ENCODE measurements around the gene TOMM7. TPM values are rescaled to one million over a fixed set of nuclear protein-coding genes. Genes with fewer than 3 reads are reported as not detected.
A peak's percentile ranks its signal among the peaks of the same experiment; 100 is the strongest.

Gene TOMM7
- total RNA-seq, 1 donor from 2014 or later, result 83.0 TPM

- DNase-seq (ENCODE audit: low read depth), result no peak
- TF ChIP-seq CTCF (conservative IDR thresholded peaks at IDR 0.05; ENCODE audit: low read depth, low read length), result no peak
- no peak overlapping the region for H3K4me3 ChIP-seq (ENCODE audit: low read depth, low read length)
Observed at GRCh38 chr7:22859641-22860290, 37.1 kb upstream of the TOMM7 start.

- DNase-seq (ENCODE audit: low read depth), result no peak
- no peak overlapping the region for H3K4me3 ChIP-seq (ENCODE audit: low read depth, low read length)
- no peak for TF ChIP-seq CTCF (conservative IDR thresholded peaks at IDR 0.05; ENCODE audit: low read depth, low read length)
Observed at GRCh38 chr7:22858640-22859561, 36.3 kb upstream of the TOMM7 start.

GRCh38 chr7:22858274-22858639, 35.6 kb upstream of the TOMM7 start:
- no peak for DNase-seq (ENCODE audit: low read depth)
- H3K4me3 ChIP-seq (ENCODE audit: low read depth, low read length), result no peak overlapping the region
- TF ChIP-seq CTCF (conservative IDR thresholded peaks at IDR 0.05; ENCODE audit: low read depth, low read length), result no peak

- no peak overlapping the region for H3K4me3 ChIP-seq (ENCODE audit: low read depth, low read length)
- no peak for TF ChIP-seq CTCF (conservative IDR thresholded peaks at IDR 0.05; ENCODE audit: low read depth, low read length)
- DNase-seq (ENCODE audit: low read depth), result no peak
Observed at GRCh38 chr7:22856416-22856815, 33.8 kb upstream of the TOMM7 start.

GRCh38 chr7:22855049-22855392, 32.4 kb upstream of the TOMM7 start:
- H3K4me3 ChIP-seq (ENCODE audit: low read depth, low read length), result peak overlapping the region; percentile 81
- no peak for DNase-seq (ENCODE audit: low read depth)
- no peak for TF ChIP-seq CTCF (conservative IDR thresholded peaks at IDR 0.05; ENCODE audit: low read depth, low read length)

GRCh38 chr7:22854158-22855048, 31.8 kb upstream of the TOMM7 start:
- TF ChIP-seq CTCF (conservative IDR thresholded peaks at IDR 0.05; ENCODE audit: low read depth, low read length), result peak; percentile 56
- DNase-seq (ENCODE audit: low read depth), result no peak
- peak overlapping the region; percentile 81 for H3K4me3 ChIP-seq (ENCODE audit: low read depth, low read length)
